Lung microvascular endothelial cell (primary cell): ENCODE data around the gene FBXO15. TPM values are rescaled to one million over a fixed set of nuclear protein-coding genes. Genes with fewer than 3 reads are reported as not detected.

Source experiments
- DNase-seq, 2 donors: peaks; one replicate each; pipeline versions ENCODE4 v3.0.0 to v3.0.0-alpha.2; 2010; ENCODE audit warnings: low read depth in 2 of 2
- total RNA-seq: library from RNA; depleted of rRNA; stranded (reverse); fragments of >200 nt; gene quantifications from 2 replicates; pipeline ENCODE4 v1.2.1, GENCODE V29; 2014

Gene FBXO15
- total RNA-seq, 1 donor from 2014 or later = 0.20 TPM

- no peak for DNase-seq
Measured at GRCh38 chr18:74062037-74062436, 85.6 kb downstream of the FBXO15 start.

- DNase-seq = no peak
Measured at GRCh38 chr18:74060579-74060978, 87.1 kb downstream of the FBXO15 start.

GRCh38 chr18:74050807-74051206 lies 96.8 kb downstream of the FBXO15 start:
- no peak for DNase-seq

- peak in 1 of 2 donors; percentile 8 for DNase-seq
Measured at GRCh38 chr18:74040459-74041332, 106.9 kb downstream of the FBXO15 start.

- no peak for DNase-seq
Measured at GRCh38 chr18:74040008-74040407, 107.6 kb downstream of the FBXO15 start.

- DNase-seq = no peak
Measured at GRCh38 chr18:74029161-74029560, 118.5 kb downstream of the FBXO15 start.

Other genes starting within 250 kb of the FBXO15 start
- gene TIMM21, start 689 bp upstream of the FBXO15 start, total RNA-seq = 18.3 and 27.4 TPM in 2 replicates
- gene CYB5A, start 144.1 kb upstream of the FBXO15 start, total RNA-seq = 18.5 and 27.8 TPM in 2 replicates
- gene C18orf63, start 168.0 kb upstream of the FBXO15 start, total RNA-seq = not detected in 2 replicates